OCI-LY3 (cell line): ENCODE data around the gene TRPV2.

Experiments used
- EZH2phosphoT487 ChIP-seq: fragments of 200-600 bp; shearing (Covaris generic); IDR thresholded peaks from 2 replicates; pipeline ENCODE4 v1.6.1; 2018; ENCODE audit warnings: antibody characterized with exemption, mixed run types, low read depth
- TF ChIP-seq, protein P1 (sequence below): fragments of 200-600, 300-600 bp; sonication (generic); IDR thresholded peaks from 2 replicates; pipeline ENCODE4 v1.5.1; 2014; ENCODE audit warnings: antibody characterized with exemption, low read length, low read depth

DNA sequence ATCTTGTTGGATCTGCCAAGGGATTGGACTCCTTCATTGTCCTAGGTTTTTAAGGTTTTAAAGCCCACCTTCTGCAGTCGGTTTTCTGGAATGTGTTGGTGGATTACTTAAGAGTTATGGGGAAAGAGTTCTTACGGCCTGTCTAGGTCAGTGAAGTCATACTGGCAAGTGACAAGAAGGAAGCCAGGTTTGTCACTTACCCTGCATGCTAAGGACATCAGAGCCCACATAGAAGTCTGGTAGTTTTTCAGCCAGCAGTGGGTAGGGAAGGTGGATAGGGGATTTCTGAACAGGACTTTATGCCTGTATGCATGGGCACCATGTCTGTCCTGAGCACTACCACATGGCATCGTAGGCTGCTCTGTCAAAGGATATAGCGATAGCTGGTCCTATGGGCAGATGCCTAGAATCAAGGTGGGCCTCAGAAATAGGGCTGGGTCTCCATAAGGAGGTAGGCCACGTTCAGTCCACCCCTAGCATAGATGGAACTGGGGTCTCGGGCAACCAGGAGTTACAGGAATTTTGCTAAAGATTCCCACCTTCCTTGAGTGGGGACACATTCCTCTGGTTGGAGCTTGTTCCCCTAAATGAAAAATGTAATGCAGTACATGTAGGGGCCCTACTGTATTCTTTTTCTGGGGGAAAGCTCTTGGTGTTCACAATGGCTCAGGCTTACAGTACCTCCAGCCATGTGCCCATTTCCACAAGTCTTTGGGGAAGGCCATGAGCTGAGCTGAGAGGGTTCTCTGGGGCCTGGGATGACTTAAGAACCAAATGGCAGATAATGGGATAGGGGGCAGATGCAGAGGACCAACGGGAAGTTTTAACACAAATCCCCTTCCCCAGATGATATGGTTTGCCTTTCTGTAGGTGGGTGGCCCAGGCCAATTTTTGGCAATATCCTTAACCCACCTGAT lies 27.5 kb downstream of the TRPV2 start:
- TF ChIP-seq, protein P1, sequence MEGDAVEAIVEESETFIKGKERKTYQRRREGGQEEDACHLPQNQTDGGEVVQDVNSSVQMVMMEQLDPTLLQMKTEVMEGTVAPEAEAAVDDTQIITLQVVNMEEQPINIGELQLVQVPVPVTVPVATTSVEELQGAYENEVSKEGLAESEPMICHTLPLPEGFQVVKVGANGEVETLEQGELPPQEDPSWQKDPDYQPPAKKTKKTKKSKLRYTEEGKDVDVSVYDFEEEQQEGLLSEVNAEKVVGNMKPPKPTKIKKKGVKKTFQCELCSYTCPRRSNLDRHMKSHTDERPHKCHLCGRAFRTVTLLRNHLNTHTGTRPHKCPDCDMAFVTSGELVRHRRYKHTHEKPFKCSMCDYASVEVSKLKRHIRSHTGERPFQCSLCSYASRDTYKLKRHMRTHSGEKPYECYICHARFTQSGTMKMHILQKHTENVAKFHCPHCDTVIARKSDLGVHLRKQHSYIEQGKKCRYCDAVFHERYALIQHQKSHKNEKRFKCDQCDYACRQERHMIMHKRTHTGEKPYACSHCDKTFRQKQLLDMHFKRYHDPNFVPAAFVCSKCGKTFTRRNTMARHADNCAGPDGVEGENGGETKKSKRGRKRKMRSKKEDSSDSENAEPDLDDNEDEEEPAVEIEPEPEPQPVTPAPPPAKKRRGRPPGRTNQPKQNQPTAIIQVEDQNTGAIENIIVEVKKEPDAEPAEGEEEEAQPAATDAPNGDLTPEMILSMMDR = no peak
- TF ChIP-seq EZH2phosphoT487 = no peak
